KMS-11 (cell line): Measurements from ENCODE around the gene AZU1.

Source experiments
- H2AFZ ChIP-seq: fragments of 200-600 bp; sonication (generic); 2 replicates; pipeline ENCODE4 v1.6.1; 2016; ENCODE audit warnings: antibody characterized with exemption, mixed run types, low read depth
- H3K27ac ChIP-seq: fragments of 200-600 bp; sonication (generic); 2 replicates; pipeline ENCODE4 v1.6.1; 2016; ENCODE audit warnings: mild to moderate bottlenecking, mixed run types
- H3K27me3 ChIP-seq: fragments of 200-600 bp; sonication (generic); 2 replicates; pipeline ENCODE4 v1.6.1; 2017; ENCODE audit warnings: mild to moderate bottlenecking, low read depth, mixed run types, moderate library complexity; ENCODE audit not compliant: insufficient read depth
- H3K36me3 ChIP-seq: fragments of 200-600 bp; sonication (generic); 2 replicates; pipeline ENCODE4 v1.6.1; 2017; ENCODE audit warnings: mild to moderate bottlenecking, mixed run types; ENCODE audit not compliant: insufficient read depth
- H3K4me1 ChIP-seq: fragments of 200-600 bp; sonication (generic); 2 replicates; pipeline ENCODE4 v1.6.1; 2016; ENCODE audit warnings: mild to moderate bottlenecking, low read depth, mixed run types; ENCODE audit not compliant: poor library complexity, severe bottlenecking
- H3K4me2 ChIP-seq: fragments of 200-600 bp; sonication (generic); 2 replicates; pipeline ENCODE4 v1.7.0; 2016; ENCODE audit warnings: mild to moderate bottlenecking, mixed run types
- H3K4me3 ChIP-seq: fragments of 200-600 bp; sonication (generic); IDR thresholded peaks from 2 replicates; pipeline ENCODE4 v1.6.1; 2017; ENCODE audit warnings: low read depth, low read length, mixed read lengths; ENCODE audit not compliant: insufficient read depth
- H3K79me2 ChIP-seq: fragments of 200-600 bp; sonication (generic); 2 replicates; pipeline ENCODE4 v1.6.1; 2016; ENCODE audit warnings: low read depth, mixed run types; ENCODE audit not compliant: insufficient read depth
- H3K9ac ChIP-seq: fragments of 200-600 bp; sonication (generic); 2 replicates; pipeline ENCODE4 v1.6.1; 2016; ENCODE audit warnings: mild to moderate bottlenecking, mixed run types
- H4K20me1 ChIP-seq: fragments of 200-600 bp; sonication (generic); 2 replicates; pipeline ENCODE4 v1.6.1; 2016; ENCODE audit warnings: mild to moderate bottlenecking, mixed run types; ENCODE audit not compliant: insufficient read depth
- CTCF ChIP-seq: fragments of 200-600 bp; sonication (generic); conservative IDR thresholded peaks from 2 replicates; pipeline ENCODE4 v1.6.1; 2017; ENCODE audit warnings: low read depth, mild to moderate bottlenecking, antibody characterized with exemption, low read length, moderate library complexity, mixed read lengths

Gene AZU1

DNA sequence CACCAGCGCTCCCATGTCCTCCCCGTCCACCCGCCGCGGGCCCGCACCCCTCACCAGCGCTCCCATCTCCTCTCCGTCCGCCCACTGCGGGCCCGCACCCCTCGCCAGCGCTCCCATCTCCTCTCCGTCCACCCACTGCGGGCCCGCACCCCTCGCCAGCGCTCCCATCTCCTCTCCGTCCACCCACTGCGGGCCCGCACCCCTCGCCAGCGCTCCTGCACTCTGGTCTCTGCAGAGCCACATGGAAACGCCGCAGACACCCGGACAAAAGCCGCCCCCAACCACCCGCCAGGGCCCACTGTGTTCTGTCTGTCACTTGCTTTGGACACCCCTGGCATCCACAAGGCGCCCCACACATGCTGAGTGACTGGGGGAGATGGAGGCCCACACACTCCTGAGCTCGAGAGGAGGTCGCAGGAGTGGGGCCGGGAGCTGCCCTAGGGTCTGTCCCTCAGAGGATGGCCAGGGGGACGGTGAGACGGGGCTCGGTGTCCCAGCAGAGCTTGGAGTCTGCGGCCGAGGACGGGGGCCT lies 39.2 kb downstream of the AZU1 start:
- H3K79me2 ChIP-seq, result no peaks in the 10 kb centered on the region
- H3K27ac ChIP-seq, result no peak overlapping the region
- no peaks in the 10 kb centered on the region for H3K27me3 ChIP-seq
- no peak overlapping the region for H2AFZ ChIP-seq
- no peak overlapping the region for H3K4me3 ChIP-seq
- no peak overlapping the region for H3K4me2 ChIP-seq
- no peaks in the 10 kb centered on the region for H4K20me1 ChIP-seq
- no peak overlapping the region for H3K9ac ChIP-seq
- no peak for TF ChIP-seq CTCF
- H3K36me3 ChIP-seq, result no peaks in the 10 kb centered on the region
- H3K4me1 ChIP-seq, result peaks cover under 1% of the 10 kb centered on the region

- Histone ChIP-seq H3K4me1 (peaks cover 5% of the 10 kb centered on the region), H3K36me3 (no peaks in the 10 kb centered on the region), H3K27ac (no peak overlapping the region), H2AFZ (no peak overlapping the region), H3K4me2 (no peak overlapping the region), H4K20me1 (no peaks in the 10 kb centered on the region), H3K9ac (no peak overlapping the region), H3K79me2 (no peaks in the 10 kb centered on the region), H3K4me3 (no peak overlapping the region), H3K27me3 (no peaks in the 10 kb centered on the region)
- no peak for TF ChIP-seq CTCF
Observed at GRCh38 chr19:867301-867793, 39.7 kb downstream of the AZU1 start.

DNA sequence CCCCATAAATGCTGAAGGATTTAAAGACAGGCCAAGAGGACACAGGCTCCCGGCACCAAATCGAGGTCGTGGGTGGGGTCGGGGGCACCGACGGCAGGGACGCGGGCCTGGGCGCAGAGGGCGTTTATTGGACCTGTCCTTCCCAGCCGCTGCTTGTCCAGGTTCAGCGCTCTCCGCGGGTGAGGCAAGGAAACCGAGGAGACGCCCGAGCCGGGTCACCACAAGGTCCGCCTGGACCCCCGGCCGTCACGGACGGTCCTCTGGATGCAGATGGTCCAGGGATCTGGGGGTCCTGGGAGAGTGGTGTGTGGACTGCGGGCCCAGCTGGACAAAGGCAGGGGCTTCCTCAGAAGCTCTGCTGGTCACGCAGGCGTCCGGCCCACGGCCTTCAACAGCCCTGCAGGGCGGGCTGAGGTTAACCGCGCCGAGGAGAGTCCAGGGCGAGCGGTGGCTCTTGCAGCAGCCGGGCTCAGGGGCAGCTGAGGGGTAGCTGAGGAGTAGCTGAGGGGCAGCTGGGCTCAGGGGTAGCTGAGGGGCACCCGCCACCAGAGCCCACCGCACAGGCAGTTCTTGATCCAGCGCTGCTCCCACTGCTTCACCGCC lies 40.3 kb downstream of the AZU1 start:
- H3K4me2 ChIP-seq, result no peak overlapping the region
- H3K36me3 ChIP-seq, result no peaks in the 10 kb centered on the region
- no peak overlapping the region for H3K27ac ChIP-seq
- no peak overlapping the region for H3K4me3 ChIP-seq
- H3K4me1 ChIP-seq, result peaks cover 8% of the 10 kb centered on the region
- H2AFZ ChIP-seq, result no peak overlapping the region
- H3K27me3 ChIP-seq, result no peaks in the 10 kb centered on the region
- TF ChIP-seq CTCF, result no peak
- H4K20me1 ChIP-seq, result no peaks in the 10 kb centered on the region
- H3K9ac ChIP-seq, result no peak overlapping the region
- H3K79me2 ChIP-seq, result no peaks in the 10 kb centered on the region

GRCh38 chr19:868458-869244 lies 41.0 kb downstream of the AZU1 start:
- Histone ChIP-seq H3K4me2 (no peak overlapping the region), H3K4me3 (no peak overlapping the region), H3K79me2 (no peaks in the 10 kb centered on the region), H3K36me3 (no peaks in the 10 kb centered on the region), H3K27me3 (no peaks in the 10 kb centered on the region), H3K27ac (no peak overlapping the region), H3K9ac (no peak overlapping the region), H2AFZ (no peak overlapping the region), H4K20me1 (no peaks in the 10 kb centered on the region), H3K4me1 (peaks cover 8% of the 10 kb centered on the region)
- TF ChIP-seq CTCF, result no peak
